Parathyroid adenoma (tissue), 2 donors: Measurements from ENCODE around the gene BRD4.

ENCODE experiments used
- H2AFZ ChIP-seq: fragments of 300-600 bp; sonication (generic); one replicate; pipeline ENCODE4 v1.7.0; 2017; ENCODE audit warnings: antibody characterized with exemption, mild to moderate bottlenecking
- H3K27ac ChIP-seq: fragments of 300-600 bp; sonication (generic); one replicate; pipeline ENCODE4 v1.7.0; 2017
- H3K27me3 ChIP-seq: fragments of 300-600 bp; sonication (generic); one replicate; pipeline ENCODE4 v1.7.0; 2017; ENCODE audit warnings: low read length; ENCODE audit not compliant: control insufficient read depth, insufficient read depth
- H3K36me3 ChIP-seq: fragments of 300-600 bp; sonication (generic); one replicate; pipeline ENCODE4 v1.7.0; 2017; ENCODE audit warnings: low read length; ENCODE audit not compliant: control insufficient read depth, insufficient read depth
- H3K4me1 ChIP-seq: fragments of 300-600 bp; sonication (generic); one replicate; pipeline ENCODE4 v1.7.0; 2017; ENCODE audit warnings: control low read depth
- H3K4me2 ChIP-seq: fragments of 300-600 bp; sonication (generic); one replicate; pipeline ENCODE4 v1.7.0; 2017; ENCODE audit warnings: low read length
- H3K4me3 ChIP-seq: fragments of 300-600 bp; sonication (generic); one replicate; pipeline ENCODE4 v1.7.0; 2017; ENCODE audit warnings: low read depth, low read length
- H3K79me2 ChIP-seq: fragments of 300-600 bp; sonication (generic); one replicate; pipeline ENCODE4 v1.7.0; 2017; ENCODE audit warnings: control low read depth
- H3K9ac ChIP-seq: fragments of 300-600 bp; sonication (generic); one replicate; pipeline ENCODE4 v1.7.0; 2017; ENCODE audit warnings: mild to moderate bottlenecking
- H3K9me3 ChIP-seq: fragments of 300-600 bp; sonication (generic); one replicate; pipeline ENCODE4 v1.7.0; 2017; ENCODE audit warnings: low read length; ENCODE audit not compliant: control insufficient read depth
- TF ChIP-seq, protein P1 (sequence below): fragments of 300-600 bp; sonication (generic); IDR thresholded peaks from one replicate; pipeline ENCODE4 v1.7.0; 2017; ENCODE audit warnings: antibody characterized with exemption, mild to moderate bottlenecking
- donor health status: primary hyperparathyroidism.

BRD4 gene

DNA sequence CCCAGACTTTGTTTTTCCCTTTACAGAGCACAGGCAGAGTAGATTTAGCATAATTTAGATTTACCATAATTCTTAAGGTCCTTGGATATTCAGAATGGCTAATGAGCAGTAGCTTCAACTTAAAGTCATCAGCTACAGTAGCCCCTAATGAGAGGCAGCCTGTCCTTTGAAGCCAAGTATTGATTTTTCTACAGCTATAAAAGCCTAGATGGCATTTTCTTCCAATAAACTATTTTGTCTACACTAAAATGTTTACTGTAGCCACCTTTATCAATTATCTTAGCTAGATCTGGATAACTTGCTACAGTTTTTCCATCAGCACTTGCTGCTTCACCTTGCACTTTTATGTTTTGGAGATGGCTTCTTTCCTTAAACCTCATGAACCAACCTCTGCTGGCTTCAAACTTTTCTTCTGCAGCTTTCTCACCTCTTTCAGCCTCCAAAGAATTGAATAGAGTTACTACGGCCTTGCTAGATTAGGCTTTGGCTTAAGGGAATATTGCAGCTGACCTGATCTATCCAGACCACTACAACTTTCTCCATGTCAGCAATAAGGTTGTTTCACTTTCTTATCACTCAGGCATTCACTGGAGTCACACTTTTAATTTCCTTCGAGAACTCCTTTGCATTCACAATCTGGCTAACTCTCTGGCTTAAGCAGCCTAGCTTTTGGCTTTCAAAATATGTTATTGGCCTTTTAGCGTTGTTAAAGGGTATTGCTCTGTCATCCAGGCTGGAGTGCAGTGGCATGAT is 26.6 kb downstream of the BRD4 start:
- TF ChIP-seq, protein P1, sequence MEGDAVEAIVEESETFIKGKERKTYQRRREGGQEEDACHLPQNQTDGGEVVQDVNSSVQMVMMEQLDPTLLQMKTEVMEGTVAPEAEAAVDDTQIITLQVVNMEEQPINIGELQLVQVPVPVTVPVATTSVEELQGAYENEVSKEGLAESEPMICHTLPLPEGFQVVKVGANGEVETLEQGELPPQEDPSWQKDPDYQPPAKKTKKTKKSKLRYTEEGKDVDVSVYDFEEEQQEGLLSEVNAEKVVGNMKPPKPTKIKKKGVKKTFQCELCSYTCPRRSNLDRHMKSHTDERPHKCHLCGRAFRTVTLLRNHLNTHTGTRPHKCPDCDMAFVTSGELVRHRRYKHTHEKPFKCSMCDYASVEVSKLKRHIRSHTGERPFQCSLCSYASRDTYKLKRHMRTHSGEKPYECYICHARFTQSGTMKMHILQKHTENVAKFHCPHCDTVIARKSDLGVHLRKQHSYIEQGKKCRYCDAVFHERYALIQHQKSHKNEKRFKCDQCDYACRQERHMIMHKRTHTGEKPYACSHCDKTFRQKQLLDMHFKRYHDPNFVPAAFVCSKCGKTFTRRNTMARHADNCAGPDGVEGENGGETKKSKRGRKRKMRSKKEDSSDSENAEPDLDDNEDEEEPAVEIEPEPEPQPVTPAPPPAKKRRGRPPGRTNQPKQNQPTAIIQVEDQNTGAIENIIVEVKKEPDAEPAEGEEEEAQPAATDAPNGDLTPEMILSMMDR = no peak
- H3K36me3 ChIP-seq = no peaks in the 10 kb centered on the region
- H3K79me2 ChIP-seq = peaks cover 80% of the 10 kb centered on the region
- no peak overlapping the region for H2AFZ ChIP-seq
- H3K27me3 ChIP-seq = no peaks in the 10 kb centered on the region
- H3K4me1 ChIP-seq = peaks cover 37% of the 10 kb centered on the region
- H3K27ac ChIP-seq = no peak overlapping the region
- H3K4me3 ChIP-seq = no peak overlapping the region
- H3K4me2 ChIP-seq = peak overlapping the region; percentile 28
- no peak overlapping the region for H3K9ac ChIP-seq
- H3K9me3 ChIP-seq = no peaks in the 10 kb centered on the region

DNA sequence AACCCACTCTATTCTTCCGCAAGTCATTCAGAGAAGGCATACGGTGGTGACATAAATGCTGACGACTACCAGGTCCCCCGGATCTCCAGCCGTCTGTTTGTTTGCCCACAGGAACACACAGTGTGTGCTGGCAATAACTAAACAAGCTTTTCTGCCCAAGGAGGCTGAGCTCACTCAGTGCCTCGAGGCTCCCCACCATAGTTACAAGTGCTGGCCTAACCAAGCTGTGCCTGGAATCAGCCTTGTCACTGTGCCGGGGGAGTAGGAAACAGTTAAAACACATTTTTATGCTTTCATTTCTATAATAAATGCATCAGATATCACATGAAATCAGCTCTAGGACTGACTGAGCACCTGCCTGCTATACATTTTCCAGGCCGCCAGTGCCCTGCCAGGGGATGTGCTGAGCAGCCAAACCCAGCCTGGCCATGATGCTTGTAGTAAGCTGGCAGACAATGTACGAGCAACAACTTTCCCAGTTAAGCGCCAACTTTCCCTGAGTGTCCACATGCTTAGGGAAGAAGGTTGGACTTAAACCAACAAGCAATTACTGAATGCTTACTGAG is 28.1 kb downstream of the BRD4 start:
- Histone ChIP-seq H3K27ac (no peak overlapping the region), H3K4me1 (peaks cover 43% of the 10 kb centered on the region), H3K9me3 (no peaks in the 10 kb centered on the region)

DNA sequence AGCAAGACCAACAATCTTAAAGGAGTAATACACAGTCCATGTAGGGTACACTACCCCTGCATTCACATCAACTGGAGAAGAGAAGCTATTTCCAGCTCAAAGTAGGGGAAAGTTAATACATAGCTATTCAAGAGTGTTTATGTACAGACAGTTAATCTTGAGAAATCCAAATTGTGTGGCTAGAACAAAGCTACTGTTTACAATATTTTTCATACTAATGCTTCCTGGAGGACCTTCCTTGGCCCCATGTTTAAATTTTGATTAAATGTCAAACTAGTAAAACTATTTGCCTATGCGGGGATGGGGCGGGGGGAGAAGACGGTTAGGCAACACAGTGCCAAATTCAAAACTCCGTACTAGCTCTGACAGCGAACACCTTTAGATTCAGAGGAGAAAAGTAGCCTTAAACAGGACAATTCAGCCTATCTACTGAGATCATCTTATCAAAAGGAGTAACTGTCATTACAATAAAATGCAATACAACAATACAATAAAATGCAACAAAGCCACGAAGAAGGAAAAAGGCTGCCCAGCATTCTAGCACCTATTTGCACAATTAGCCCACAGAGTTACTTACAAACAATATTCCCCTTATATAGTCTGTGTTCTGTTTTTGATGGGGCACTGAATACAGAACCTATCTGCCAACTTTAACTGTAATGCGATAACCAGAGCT is 29.1 kb downstream of the BRD4 start:
- Histone ChIP-seq H3K36me3 (no peaks in the 10 kb centered on the region), H3K27me3 (no peaks in the 10 kb centered on the region), H3K27ac (no peak overlapping the region), H3K9ac (no peak overlapping the region), H2AFZ (no peak overlapping the region), H3K9me3 (no peaks in the 10 kb centered on the region), H3K4me2 (peak overlapping the region; percentile 15), H3K79me2 (peaks cover 90% of the 10 kb centered on the region), H3K4me3 (no peak overlapping the region), H3K4me1 (peaks cover 49% of the 10 kb centered on the region)
- TF ChIP-seq, protein P1 = no peak

More for the DNA sequence above, 28.1 kb downstream of the BRD4 start:
- H3K4me3 ChIP-seq = no peak overlapping the region
- TF ChIP-seq, protein P1 = no peak
- H3K36me3 ChIP-seq = no peaks in the 10 kb centered on the region
- H2AFZ ChIP-seq = no peak overlapping the region
- H3K27me3 ChIP-seq = no peaks in the 10 kb centered on the region
- H3K79me2 ChIP-seq = peaks cover 89% of the 10 kb centered on the region
- H3K9ac ChIP-seq = no peak overlapping the region
- no peak overlapping the region for H3K4me2 ChIP-seq

GRCh38 chr19:15300533-15301197 is 31.7 kb downstream of the BRD4 start:
- Histone ChIP-seq H2AFZ (no peak overlapping the region), H3K4me3 (no peak overlapping the region), H3K27me3 (no peaks in the 10 kb centered on the region), H3K36me3 (no peaks in the 10 kb centered on the region), H3K27ac (no peak overlapping the region), H3K4me2 (no peak overlapping the region), H3K4me1 (peaks cover 60% of the 10 kb centered on the region), H3K9me3 (no peaks in the 10 kb centered on the region), H3K79me2 (peaks cover 90% of the 10 kb centered on the region), H3K9ac (no peak overlapping the region)
- TF ChIP-seq, protein P1 = no peak
